GM23338 (cell line): ENCODE results near the gene KCNS3. TPM values are rescaled to one million over a fixed set of nuclear protein-coding genes. Genes with fewer than 3 reads are reported as not detected.

Experiments
- ATAC-seq: fragments of 200-7000 bp; cut with Tn5 transposase; 3 replicates; pipeline ENCODE4 v1.9.1; 2020
- DNase-seq: peaks from one replicate; pipeline ENCODE4 v3.0.0-alpha.2; 2015; ENCODE audit warnings: low spot score
- H2AFZ ChIP-seq: fragments of 200-600 bp; sonication (generic); 2 replicates; pipeline ENCODE4 v1.8.0; 2016; ENCODE audit warnings: antibody characterized with exemption, mild to moderate bottlenecking, moderate library complexity
- H3F3A ChIP-seq: fragments of 200-600 bp; sonication (generic); replicated peaks from 2 replicates; pipeline ENCODE4 v1.8.0; 2017; ENCODE audit warnings: antibody characterized with exemption, mixed run types, low read depth
- H3K27ac ChIP-seq: fragments of 200-600 bp; sonication (generic); 2 replicates; pipeline ENCODE4 v1.6.1; 2016; ENCODE audit warnings: low read depth
- H3K27me3 ChIP-seq: fragments of 200-600 bp; sonication (generic); 2 replicates; pipeline ENCODE4 v1.8.0; 2016; ENCODE audit warnings: mild to moderate bottlenecking, mixed run types, moderate library complexity; ENCODE audit not compliant: insufficient read depth
- H3K36me3 ChIP-seq: fragments of 200-600 bp; sonication (generic); 2 replicates; pipeline ENCODE4 v1.8.0; 2016; ENCODE audit warnings: mild to moderate bottlenecking; ENCODE audit not compliant: insufficient read depth
- H3K4me1 ChIP-seq: fragments of 200-600 bp; sonication (generic); 2 replicates; pipeline ENCODE4 v1.8.0; 2016; ENCODE audit warnings: mild to moderate bottlenecking, moderate library complexity; ENCODE audit not compliant: insufficient read depth
- H3K4me2 ChIP-seq: fragments of 200-600 bp; sonication (generic); 2 replicates; pipeline ENCODE4 v1.7.1; 2017; ENCODE audit warnings: mixed run types
- H3K4me3 ChIP-seq: fragments of 200-600 bp; sonication (generic); 2 replicates; pipeline ENCODE4 v1.6.1; 2016; ENCODE audit warnings: mixed run types
- H3K79me2 ChIP-seq: fragments of 200-600 bp; sonication (generic); replicated peaks from 2 replicates; pipeline ENCODE4 v1.8.0; 2017; ENCODE audit warnings: mild to moderate bottlenecking; ENCODE audit not compliant: insufficient read depth
- H3K9me2 ChIP-seq: fragments of 200-600 bp; sonication (generic); 2 replicates; pipeline ENCODE4 v1.8.0; 2017; ENCODE audit not compliant: insufficient read depth
- H4K20me1 ChIP-seq: fragments of 200-600 bp; sonication (generic); replicated peaks from 2 replicates; pipeline ENCODE4 v1.8.0; 2017; ENCODE audit warnings: mild to moderate bottlenecking; ENCODE audit not compliant: insufficient read depth
- H3K27ac Mint-ChIP-seq: 2 replicates; pipeline ENCODE4 v1.8.0; 2020; ENCODE audit warnings: inconsistent platforms, mild to moderate bottlenecking, moderate library complexity, mixed read lengths
- H3K27me3 Mint-ChIP-seq: 3 replicates; pipeline ENCODE4 v1.8.0; 2022; ENCODE audit warnings: low read depth, mild to moderate bottlenecking, moderate library complexity, mixed read lengths, inconsistent platforms; ENCODE audit not compliant: insufficient read depth, poor library complexity
- H3K36me3 Mint-ChIP-seq: 3 replicates; pipeline ENCODE4 v1.8.0; 2021; ENCODE audit warnings: low read depth, mild to moderate bottlenecking, inconsistent platforms, moderate library complexity, mixed read lengths
- H3K4me1 Mint-ChIP-seq: 3 replicates; pipeline ENCODE4 v1.8.0; 2020; ENCODE audit warnings: mild to moderate bottlenecking, inconsistent platforms, mixed read lengths
- H3K4me3 Mint-ChIP-seq: 3 replicates; pipeline ENCODE4 v1.8.0; 2021; ENCODE audit warnings: moderate library complexity, mild to moderate bottlenecking, inconsistent platforms, mixed read lengths
- H3K9me3 Mint-ChIP-seq: 3 replicates; pipeline ENCODE4 v1.8.0; 2020; ENCODE audit warnings: moderate library complexity, mild to moderate bottlenecking, inconsistent platforms, mixed read lengths
- CREB1 ChIP-seq: fragments of 250-450 bp; sonication (Bioruptor Pico); IDR thresholded peaks from 2 replicates; pipeline ENCODE4 v1.5.0; 2020; ENCODE audit warnings: low read depth, mild to moderate bottlenecking, moderate library complexity
- JUNB ChIP-seq: IDR thresholded peaks from one replicate; pipeline ENCODE4 v1.6.1; 2016; ENCODE audit warnings: antibody characterized with exemption; ENCODE audit not compliant: unreplicated experiment
- NANOG ChIP-seq: IDR thresholded peaks from 2 replicates; pipeline ENCODE4 v1.6.1; 2016; ENCODE audit warnings: antibody characterized with exemption, borderline replicate concordance
- POLR2AphosphoS5 ChIP-seq: IDR thresholded peaks from 2 replicates; pipeline ENCODE4 v1.6.1; 2016; ENCODE audit warnings: antibody characterized with exemption, low read depth
- REST ChIP-seq: IDR thresholded peaks from one replicate; pipeline ENCODE4 v1.6.1; 2018; ENCODE audit warnings: antibody characterized with exemption; ENCODE audit not compliant: unreplicated experiment
- ZNF114 ChIP-seq: fragments of 250-450 bp; sonication (Bioruptor Pico); IDR thresholded peaks from 2 replicates; pipeline ENCODE4 v1.5.0; 2020; ENCODE audit warnings: mild to moderate bottlenecking, moderate library complexity
- ZNF331 ChIP-seq: fragments of 250-450 bp; sonication (Bioruptor Pico); IDR thresholded peaks from 2 replicates; pipeline ENCODE4 v1.5.0; 2020; ENCODE audit warnings: low read depth, mild to moderate bottlenecking, moderate library complexity
- ZNF462 ChIP-seq: fragments of 250-450 bp; sonication (Bioruptor Pico); IDR thresholded peaks from 2 replicates; pipeline ENCODE4 v1.5.0; 2020; ENCODE audit warnings: mild to moderate bottlenecking, moderate library complexity
- long read RNA-seq: library from polyadenylated mRNA; unstranded; transcript quantifications from one replicate; pipeline ENCODE4 v2.0.0, GENCODE V29; 2020; ENCODE audit not compliant: unreplicated experiment
- polyA plus RNA-seq: library from polyadenylated mRNA; unstranded; fragments of >200 nt; fragmentation: Nextera tagmentation; extraction: Ambion mirVana; gene quantifications from 2 replicates; pipeline ENCODE4 v1.2.1, GENCODE V29; 2016
- total RNA-seq: library from RNA; depleted of rRNA; stranded (reverse); fragments of >200 nt; shearing (Covaris generic); gene quantifications from 2 replicates; pipeline ENCODE4 v1.2.3, GENCODE V29; 2014; rRNA removed

KCNS3 gene
- total RNA-seq (62.4 and 80.0 TPM in 2 replicates), polyA plus RNA-seq (20.6 and 23.2 TPM in 2 replicates)
- long read RNA-seq, transcript KCNS3-201 (3 exons, 2,333 nt), result major isoform, 7 of 11 reads
- long read RNA-seq, partial matches to known transcripts, result 0 of 11 reads
- long read RNA-seq, other reads (novel, unspliced or antisense), result 4 of 11 reads

GRCh38 chr2:17878281-17879136, at the start of gene KCNS3:
Gene KCNS3, plus strand, starts transcription at chr2:17878667. Its CDS starts 52,342 bp downstream, at chr2:17931009.
- ATAC-seq (peak; percentile 65), DNase-seq (peak; percentile 69)
- Histone ChIP-seq H2AFZ (peak within 1 kb of the TSS; percentile 99), H3K4me1 (peaks cover 36% of the 10 kb centered on the region), H3K4me3 (peak within 1 kb of the TSS; percentile 99), H3K36me3 (peaks cover 2% of the 10 kb centered on the region; the same call in 1 of the 2 replicates), H3K9me2 (no peaks in the 10 kb centered on the region), H3K4me2 (peak within 1 kb of the TSS; percentile 99), H3K79me2 (peaks cover 35% of the 10 kb centered on the region), H3K27me3 (peaks cover 30% of the 10 kb centered on the region), H3K27ac (peak within 1 kb of the TSS; percentile 90), H3F3A (no peaks in the 10 kb centered on the region), H4K20me1 (peaks cover 3% of the 10 kb centered on the region; the same call in 1 of the 2 replicates)
- Mint-ChIP-seq H3K4me3 (peak within 1 kb of the TSS; percentile 92), H3K27ac (peak within 1 kb of the TSS; percentile 74; the same call in 1 of the 2 replicates), H3K9me3 (peaks cover 3% of the 10 kb centered on the region), H3K4me1 (peaks cover 41% of the 10 kb centered on the region), H3K36me3 (peaks cover 3% of the 10 kb centered on the region; the same call in 2 of the 3 replicates), H3K27me3 (peaks cover 37% of the 10 kb centered on the region)
- no peak for TF ChIP-seq REST
- peak; percentile 63 for TF ChIP-seq POLR2AphosphoS5
- no peak for TF ChIP-seq ZNF331
- no peak for TF ChIP-seq NANOG
- TF ChIP-seq JUNB, result no peak

GRCh38 chr2:17830053-17831034, 48.1 kb upstream of the KCNS3 start:
- no peak overlapping the region for H3K27ac Mint-ChIP-seq
- Histone ChIP-seq H2AFZ (peak overlapping the region; percentile 94), H3K9me2 (no peaks in the 10 kb centered on the region), H4K20me1 (no peaks in the 10 kb centered on the region), H3K36me3 (no peaks in the 10 kb centered on the region), H3K79me2 (no peaks in the 10 kb centered on the region), H3K4me2 (peak overlapping the region; percentile 70), H3K27ac (no peak overlapping the region), H3K27me3 (peaks cover 24% of the 10 kb centered on the region), H3F3A (no peaks in the 10 kb centered on the region), H3K4me1 (peaks cover 18% of the 10 kb centered on the region), H3K4me3 (peak overlapping the region; percentile 44)
- DNase-seq (peak; percentile 96), ATAC-seq (peak; percentile 96)
- peak overlapping the region; percentile 39; the same call in 1 of the 3 replicates for H3K4me3 Mint-ChIP-seq
- H3K36me3 Mint-ChIP-seq, result no peaks in the 10 kb centered on the region
- H3K9me3 Mint-ChIP-seq, result peaks cover 6% of the 10 kb centered on the region; the same call in 2 of the 3 replicates
- H3K27me3 Mint-ChIP-seq, result peaks cover 27% of the 10 kb centered on the region
- peaks cover 6% of the 10 kb centered on the region for H3K4me1 Mint-ChIP-seq
- TF ChIP-seq CREB1 (CRISPR knock-in tag), result 0 out of 2 replicates have a peak, but pooled peaks have one; percentile 7
- no peak for TF ChIP-seq ZNF462 (CRISPR knock-in tag)
- TF ChIP-seq ZNF114, result no peak
